DND-41 (cell line): ENCODE measurements around the gene PCDHB8.
"Not testable (repeated sequence)": the region's sequence is repeated elsewhere in the genome, so short reads cannot be mapped to it uniquely, and the experiment has no call there.

Source experiments
- CTCF ChIP-seq: IDR thresholded peaks from 2 replicates; pipeline ENCODE4 v1.5.1; 2012; ENCODE audit warnings: borderline replicate concordance, low read length, moderate library complexity, mild to moderate bottlenecking; ENCODE audit not compliant: poor library complexity, severe bottlenecking; ENCODE audit errors: extremely low read depth
- EZH2 ChIP-seq: IDR thresholded peaks from 3 replicates; pipeline ENCODE4 v1.6.1; 2012; ENCODE audit warnings: borderline replicate concordance, low read depth, mild to moderate bottlenecking, moderate library complexity, low read length, inconsistent platforms; ENCODE audit not compliant: severe bottlenecking

DNA sequence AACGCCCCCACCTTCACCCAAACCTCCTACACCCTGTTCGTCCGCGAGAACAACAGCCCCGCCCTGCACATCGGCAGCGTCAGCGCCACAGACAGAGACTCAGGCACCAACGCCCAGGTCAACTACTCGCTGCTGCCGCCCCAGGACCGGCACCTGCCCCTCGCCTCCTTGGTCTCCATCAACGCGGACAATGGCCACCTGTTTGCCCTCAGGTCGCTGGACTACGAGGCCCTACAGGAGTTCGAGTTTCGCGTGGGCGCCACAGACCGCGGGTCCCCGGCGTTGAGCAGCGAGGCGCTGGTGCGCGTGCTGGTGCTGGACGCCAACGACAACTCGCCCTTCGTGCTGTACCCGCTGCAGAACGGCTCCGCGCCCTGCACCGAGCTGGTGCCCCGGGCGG is 47.3 kb downstream of the PCDHB8 start:
- TF ChIP-seq CTCF, EZH2: not testable (repeated sequence)
